ENCODE measurements around the gene CCNY.

- TF ChIP-seq, protein P1, sequence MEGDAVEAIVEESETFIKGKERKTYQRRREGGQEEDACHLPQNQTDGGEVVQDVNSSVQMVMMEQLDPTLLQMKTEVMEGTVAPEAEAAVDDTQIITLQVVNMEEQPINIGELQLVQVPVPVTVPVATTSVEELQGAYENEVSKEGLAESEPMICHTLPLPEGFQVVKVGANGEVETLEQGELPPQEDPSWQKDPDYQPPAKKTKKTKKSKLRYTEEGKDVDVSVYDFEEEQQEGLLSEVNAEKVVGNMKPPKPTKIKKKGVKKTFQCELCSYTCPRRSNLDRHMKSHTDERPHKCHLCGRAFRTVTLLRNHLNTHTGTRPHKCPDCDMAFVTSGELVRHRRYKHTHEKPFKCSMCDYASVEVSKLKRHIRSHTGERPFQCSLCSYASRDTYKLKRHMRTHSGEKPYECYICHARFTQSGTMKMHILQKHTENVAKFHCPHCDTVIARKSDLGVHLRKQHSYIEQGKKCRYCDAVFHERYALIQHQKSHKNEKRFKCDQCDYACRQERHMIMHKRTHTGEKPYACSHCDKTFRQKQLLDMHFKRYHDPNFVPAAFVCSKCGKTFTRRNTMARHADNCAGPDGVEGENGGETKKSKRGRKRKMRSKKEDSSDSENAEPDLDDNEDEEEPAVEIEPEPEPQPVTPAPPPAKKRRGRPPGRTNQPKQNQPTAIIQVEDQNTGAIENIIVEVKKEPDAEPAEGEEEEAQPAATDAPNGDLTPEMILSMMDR (IDR thresholded peaks at IDR 0.05), result no peak
- TF ChIP-seq POLR2A (IDR thresholded peaks at IDR 0.05) (no peak), POLR2AphosphoS5 (IDR thresholded peaks at IDR 0.05) (no peak)
These were observed 9.9 kb downstream of the CCNY start for GRCh38 chr10:35346248-35346647.

Data from suprapubic skin (tissue), 4 donors.